G401.6 (cell line): ENCODE data around the gene ERBB4.

Experiments used
- FAIRE-seq: peaks from 2 replicates; lab custom pipeline; 2012; peaks lifted over from hg19 to GRCh38; lab: Jason Lieb, UNC

The ERBB4 gene

GRCh38 chr2:211405036-211405435, 1133.6 kb downstream of the ERBB4 start:
- no peak for FAIRE-seq

GRCh38 chr2:211404098-211404497, 1134.5 kb downstream of the ERBB4 start:
- FAIRE-seq, result no peak

GRCh38 chr2:211401328-211401727, 1137.3 kb downstream of the ERBB4 start:
- FAIRE-seq, result no peak

- FAIRE-seq, result no peak
These were observed 1140.8 kb downstream of the ERBB4 start for GRCh38 chr2:211397764-211398163.

GRCh38 chr2:211396815-211397214, 1141.8 kb downstream of the ERBB4 start:
- no peak for FAIRE-seq

GRCh38 chr2:211391189-211391567, 1147.4 kb downstream of the ERBB4 start:
- no peak for FAIRE-seq

- no peak for FAIRE-seq
These were observed 1147.9 kb downstream of the ERBB4 start for GRCh38 chr2:211390536-211391188.

- no peak for FAIRE-seq
These were observed 1150.9 kb downstream of the ERBB4 start for GRCh38 chr2:211387734-211388133.

GRCh38 chr2:211380041-211380440, 1158.6 kb downstream of the ERBB4 start:
- FAIRE-seq, result no peak

GRCh38 chr2:211376410-211376809, 1162.2 kb downstream of the ERBB4 start:
- no peak for FAIRE-seq

- FAIRE-seq, result no peak
These were observed 1165.4 kb downstream of the ERBB4 start for GRCh38 chr2:211373203-211373602.

- FAIRE-seq, result no peak
These were observed 1167.1 kb downstream of the ERBB4 start for GRCh38 chr2:211371465-211371864.

GRCh38 chr2:211368467-211368866, 1170.1 kb downstream of the ERBB4 start:
- no peak for FAIRE-seq

GRCh38 chr2:211367711-211368110, 1170.9 kb downstream of the ERBB4 start:
- FAIRE-seq, result no peak

- FAIRE-seq, result no peak
These were observed 1171.3 kb downstream of the ERBB4 start for GRCh38 chr2:211367293-211367692.

GRCh38 chr2:211364911-211365310, 1173.7 kb downstream of the ERBB4 start:
- FAIRE-seq, result no peak

- no peak for FAIRE-seq
These were observed 1177.2 kb downstream of the ERBB4 start for GRCh38 chr2:211361383-211361782.

GRCh38 chr2:211359347-211359746, 1179.3 kb downstream of the ERBB4 start:
- no peak for FAIRE-seq

- no peak for FAIRE-seq
These were observed 1180.1 kb downstream of the ERBB4 start for GRCh38 chr2:211358504-211358903.

- FAIRE-seq, result no peak
These were observed 1184.1 kb downstream of the ERBB4 start for GRCh38 chr2:211354481-211354880.

GRCh38 chr2:211351987-211352386, 1186.6 kb downstream of the ERBB4 start:
- no peak for FAIRE-seq

- no peak for FAIRE-seq
These were observed 1189.6 kb downstream of the ERBB4 start for GRCh38 chr2:211349031-211349430.

GRCh38 chr2:211347328-211347727, 1191.3 kb downstream of the ERBB4 start:
- no peak for FAIRE-seq

GRCh38 chr2:211344289-211344688, 1194.3 kb downstream of the ERBB4 start:
- FAIRE-seq, result no peak

GRCh38 chr2:211333377-211333776, 1205.2 kb downstream of the ERBB4 start:
- FAIRE-seq, result no peak
